Measurements from ENCODE around the gene GPC6.

GPC6 gene

DNA sequence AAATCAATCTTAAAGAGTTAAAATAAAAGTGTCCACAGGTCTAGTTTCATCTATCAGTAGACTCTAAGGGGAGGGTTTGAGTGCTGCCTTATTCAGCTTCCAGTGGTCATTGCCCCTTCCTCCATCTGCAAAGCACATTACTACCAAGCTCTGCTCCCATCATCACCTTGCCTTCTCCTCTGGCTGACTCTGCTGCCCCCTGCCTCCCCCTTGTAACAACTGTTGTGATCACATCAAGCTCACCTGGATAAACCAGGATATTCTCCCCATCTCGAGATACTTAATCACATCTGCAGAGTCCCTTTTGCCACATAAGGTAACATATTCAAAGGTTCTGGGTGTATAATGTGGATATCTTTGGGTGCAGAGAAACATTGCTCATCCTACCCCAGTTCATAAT, 43.3 kb upstream of the GPC6 start:
- H3K27ac ChIP-seq (ENCODE audit: low read depth, low read length, poor library complexity, severe bottlenecking): no peak overlapping the region
- TF ChIP-seq EZH2 (IDR thresholded peaks at IDR 0.05; ENCODE audit: borderline replicate concordance, low read length) (no peak), CTCF (IDR thresholded peaks at IDR 0.05; ENCODE audit: low read length) (no peak)
- no peaks in the 10 kb centered on the region for H4K20me1 ChIP-seq (ENCODE audit: insufficient read depth, low read length)
- H3K9me3 ChIP-seq (ENCODE audit: low read length): no peaks in the 10 kb centered on the region
- no peaks in the 10 kb centered on the region for H3K9me2 ChIP-seq (ENCODE audit: low read depth, low read length)
- H3F3A ChIP-seq (ENCODE audit: insufficient read depth, low read length): no peaks in the 10 kb centered on the region
- no peak overlapping the region for H3K4me3 ChIP-seq (ENCODE audit: low read depth, low read length, poor library complexity, severe bottlenecking)
- no peak overlapping the region for H2AFZ ChIP-seq (ENCODE audit: low read length)
- H3K27me3 ChIP-seq (ENCODE audit: insufficient read depth, low read length): no peaks in the 10 kb centered on the region
- no peaks in the 10 kb centered on the region for H3K79me2 ChIP-seq (ENCODE audit: insufficient read depth, low read length)
- H3K4me2 ChIP-seq (ENCODE audit: low read length): no peak overlapping the region
- H3K9ac ChIP-seq (ENCODE audit: low read length): no peak overlapping the region
- H3K36me3 ChIP-seq (ENCODE audit: insufficient read depth, low read length): no peaks in the 10 kb centered on the region
- H3K4me1 ChIP-seq (ENCODE audit: insufficient read depth, low read length, severe bottlenecking): no peaks in the 10 kb centered on the region

DNA sequence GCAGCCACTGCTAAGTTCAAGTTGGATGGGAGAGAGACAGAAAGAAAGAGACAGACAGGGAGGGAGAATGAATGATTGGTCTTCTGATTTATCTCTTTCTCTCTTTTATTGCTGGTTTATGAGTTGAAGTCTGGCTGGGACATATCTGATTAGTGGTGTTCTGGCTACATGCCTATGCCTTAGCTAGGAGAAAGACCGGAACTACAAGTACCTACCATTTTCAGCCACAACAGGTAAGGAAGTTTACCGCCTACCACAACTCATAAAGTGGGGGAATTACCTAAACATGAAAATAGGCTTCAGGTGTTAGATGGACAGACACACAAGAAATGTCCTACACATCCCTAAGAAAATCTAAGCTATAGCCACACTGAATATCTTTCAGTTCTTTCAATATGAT, 36.6 kb upstream of the GPC6 start:
- H3K36me3 ChIP-seq (ENCODE audit: insufficient read depth, low read length): no peaks in the 10 kb centered on the region
- no peak overlapping the region for H3K4me3 ChIP-seq (ENCODE audit: low read depth, low read length, poor library complexity, severe bottlenecking)
- TF ChIP-seq EZH2 (IDR thresholded peaks at IDR 0.05; ENCODE audit: borderline replicate concordance, low read length): no peak
- no peak for TF ChIP-seq CTCF (IDR thresholded peaks at IDR 0.05; ENCODE audit: low read length)
- H2AFZ ChIP-seq (ENCODE audit: low read length): no peak overlapping the region
- no peaks in the 10 kb centered on the region for H3K9me2 ChIP-seq (ENCODE audit: low read depth, low read length)
- H3K4me1 ChIP-seq (ENCODE audit: insufficient read depth, low read length, severe bottlenecking): no peaks in the 10 kb centered on the region
- no peaks in the 10 kb centered on the region for H3K27me3 ChIP-seq (ENCODE audit: insufficient read depth, low read length)
- no peaks in the 10 kb centered on the region for H3F3A ChIP-seq (ENCODE audit: insufficient read depth, low read length)
- no peaks in the 10 kb centered on the region for H3K79me2 ChIP-seq (ENCODE audit: insufficient read depth, low read length)
- H3K9ac ChIP-seq (ENCODE audit: low read length): no peak overlapping the region
- no peak overlapping the region for H3K4me2 ChIP-seq (ENCODE audit: low read length)
- no peaks in the 10 kb centered on the region for H4K20me1 ChIP-seq (ENCODE audit: insufficient read depth, low read length)
- no peak overlapping the region for H3K27ac ChIP-seq (ENCODE audit: low read depth, low read length, poor library complexity, severe bottlenecking)
- no peaks in the 10 kb centered on the region for H3K9me3 ChIP-seq (ENCODE audit: low read length)

GRCh38 chr13:93193682-93194081, 32.9 kb upstream of the GPC6 start:
- Histone ChIP-seq H3K4me2 (ENCODE audit: low read length) (no peak overlapping the region), H3K27ac (ENCODE audit: low read depth, low read length, poor library complexity, severe bottlenecking) (no peak overlapping the region), H3K4me3 (ENCODE audit: low read depth, low read length, poor library complexity, severe bottlenecking) (no peak overlapping the region), H3K79me2 (ENCODE audit: insufficient read depth, low read length) (no peaks in the 10 kb centered on the region), H3K27me3 (ENCODE audit: insufficient read depth, low read length) (no peaks in the 10 kb centered on the region), H3K36me3 (ENCODE audit: insufficient read depth, low read length) (no peaks in the 10 kb centered on the region), H2AFZ (ENCODE audit: low read length) (no peak overlapping the region), H3F3A (ENCODE audit: insufficient read depth, low read length) (no peaks in the 10 kb centered on the region), H3K9me3 (ENCODE audit: low read length) (no peaks in the 10 kb centered on the region), H4K20me1 (ENCODE audit: insufficient read depth, low read length) (no peaks in the 10 kb centered on the region), H3K9ac (ENCODE audit: low read length) (no peak overlapping the region), H3K4me1 (ENCODE audit: insufficient read depth, low read length, severe bottlenecking) (no peaks in the 10 kb centered on the region), H3K9me2 (ENCODE audit: low read depth, low read length) (no peaks in the 10 kb centered on the region)
- TF ChIP-seq CTCF (IDR thresholded peaks at IDR 0.05; ENCODE audit: low read length) (no peak), EZH2 (IDR thresholded peaks at IDR 0.05; ENCODE audit: borderline replicate concordance, low read length) (no peak)

Measured in OCI-LY1 (cell line).